ENCODE results near the gene ACTL6B. TPM values are rescaled to one million over a fixed set of nuclear protein-coding genes. Genes with fewer than 3 reads are reported as not detected.
A peak's percentile ranks its signal among the peaks of the same experiment; 100 is the strongest.

Gene ACTL6B
- total RNA-seq, 1 donor from 2014 or later: 2.4 TPM

GRCh38 chr7:100607111-100607510, 49.1 kb downstream of the ACTL6B start:
- no peak overlapping the region for H3K27ac Mint-ChIP-seq
- no peak for DNase-seq (ENCODE audit: extremely low spot score, unreplicated experiment)
- no peaks in the 10 kb centered on the region for H3K36me3 Mint-ChIP-seq
- no peaks in the 10 kb centered on the region for H3K9me3 Mint-ChIP-seq
- TF ChIP-seq CTCF (conservative IDR thresholded peaks at IDR 0.05): no peak
- no peaks in the 10 kb centered on the region for H3K27me3 Mint-ChIP-seq
- peaks cover 8% of the 10 kb centered on the region for H3K4me1 Mint-ChIP-seq (ENCODE audit: unreplicated experiment)
- no peak overlapping the region for H3K4me3 Mint-ChIP-seq

GRCh38 chr7:100606313-100606712, 49.9 kb downstream of the ACTL6B start:
- no peak overlapping the region for H3K27ac Mint-ChIP-seq
- no peaks in the 10 kb centered on the region for H3K27me3 Mint-ChIP-seq
- DNase-seq (ENCODE audit: extremely low spot score, unreplicated experiment): no peak
- TF ChIP-seq CTCF (conservative IDR thresholded peaks at IDR 0.05): no peak
- peak overlapping the region; percentile 87 for H3K4me3 Mint-ChIP-seq
- H3K36me3 Mint-ChIP-seq: no peaks in the 10 kb centered on the region
- H3K9me3 Mint-ChIP-seq: no peaks in the 10 kb centered on the region
- peaks cover 16% of the 10 kb centered on the region for H3K4me1 Mint-ChIP-seq (ENCODE audit: unreplicated experiment)

- Mint-ChIP-seq H3K27ac (no peak overlapping the region), H3K4me1 (ENCODE audit: unreplicated experiment) (peaks cover 17% of the 10 kb centered on the region), H3K36me3 (no peaks in the 10 kb centered on the region), H3K9me3 (no peaks in the 10 kb centered on the region), H3K4me3 (peak overlapping the region; percentile 87), H3K27me3 (no peaks in the 10 kb centered on the region)
- DNase-seq (ENCODE audit: extremely low spot score, unreplicated experiment): no peak
- no peak for TF ChIP-seq CTCF (conservative IDR thresholded peaks at IDR 0.05)
These were observed 51.0 kb downstream of the ACTL6B start for GRCh38 chr7:100604976-100605911.

GRCh38 chr7:100604028-100604975, 51.9 kb downstream of the ACTL6B start:
- peaks cover 17% of the 10 kb centered on the region for H3K4me1 Mint-ChIP-seq (ENCODE audit: unreplicated experiment)
- peak; percentile 57 for TF ChIP-seq CTCF (conservative IDR thresholded peaks at IDR 0.05)
- H3K9me3 Mint-ChIP-seq: no peaks in the 10 kb centered on the region
- no peaks in the 10 kb centered on the region for H3K36me3 Mint-ChIP-seq
- H3K27ac Mint-ChIP-seq: peak overlapping the region; percentile 41
- DNase-seq (ENCODE audit: extremely low spot score, unreplicated experiment): no peak
- H3K27me3 Mint-ChIP-seq: no peaks in the 10 kb centered on the region
- H3K4me3 Mint-ChIP-seq: peak overlapping the region; percentile 89

GRCh38 chr7:100603726-100604027, 52.6 kb downstream of the ACTL6B start:
- H3K27ac Mint-ChIP-seq: peak overlapping the region; percentile 41
- H3K9me3 Mint-ChIP-seq: no peaks in the 10 kb centered on the region
- DNase-seq (ENCODE audit: extremely low spot score, unreplicated experiment): no peak
- no peak for TF ChIP-seq CTCF (conservative IDR thresholded peaks at IDR 0.05)
- H3K36me3 Mint-ChIP-seq: no peaks in the 10 kb centered on the region
- peaks cover 17% of the 10 kb centered on the region for H3K4me1 Mint-ChIP-seq (ENCODE audit: unreplicated experiment)
- no peaks in the 10 kb centered on the region for H3K27me3 Mint-ChIP-seq
- peak overlapping the region; percentile 89 for H3K4me3 Mint-ChIP-seq

Data from type B pancreatic cell (in vitro differentiated cells).